Trophoblast cell (in vitro differentiated cells and primary cell): Measurements from ENCODE around the gene KCNA2.

Source experiments
- DNase-seq, 2 donors: peaks; one replicate each; pipeline ENCODE4 v3.0.0-alpha.2; 2016
- H2AFZ ChIP-seq: 2 replicates; pipeline ENCODE4 v1.6.1; 2013; ENCODE audit warnings: low read length, moderate library complexity, mild to moderate bottlenecking; ENCODE audit not compliant: insufficient read depth, poor library complexity
- H2AK5ac ChIP-seq: 2 replicates; pipeline ENCODE4 v1.6.1; 2013; ENCODE audit warnings: mild to moderate bottlenecking, low read length
- H2BK120ac ChIP-seq: 2 replicates; pipeline ENCODE4 v1.6.1; 2013; ENCODE audit warnings: low read length, mild to moderate bottlenecking, moderate library complexity; ENCODE audit not compliant: insufficient read depth, poor library complexity
- H2BK12ac ChIP-seq: 2 replicates; pipeline ENCODE4 v1.6.1; 2013; ENCODE audit warnings: mild to moderate bottlenecking, low read length, moderate library complexity
- H2BK5ac ChIP-seq: 2 replicates; pipeline ENCODE4 v1.6.1; 2013; ENCODE audit warnings: low read length, low read depth, moderate library complexity, mild to moderate bottlenecking; ENCODE audit not compliant: poor library complexity
- H3K14ac ChIP-seq: 2 replicates; pipeline ENCODE4 v1.6.1; 2013; ENCODE audit warnings: mild to moderate bottlenecking, low read length
- H3K18ac ChIP-seq: 2 replicates; pipeline ENCODE4 v1.6.1; 2013; ENCODE audit warnings: mild to moderate bottlenecking, low read length
- H3K23ac ChIP-seq: 2 replicates; pipeline ENCODE4 v1.6.1; 2013; ENCODE audit warnings: low read length
- H3K27ac ChIP-seq: 2 replicates; pipeline ENCODE4 v1.5.1; 2013; ENCODE audit warnings: low read depth, mild to moderate bottlenecking, inconsistent platforms, low read length, moderate library complexity
- H3K27me3 ChIP-seq: 2 replicates; pipeline ENCODE4 v1.6.1; 2013; ENCODE audit warnings: inconsistent platforms, mild to moderate bottlenecking, low read length, moderate library complexity; ENCODE audit not compliant: insufficient read depth
- H3K36me3 ChIP-seq, 2 experiments: 1 replicate in 1 of 2; 2 replicates in 1 of 2; pipeline ENCODE4 v1.6.1; 2013; ENCODE audit warnings: low read length in 2 of 2, mild to moderate bottlenecking in 2 of 2, moderate library complexity in 1 of 2; ENCODE audit not compliant: insufficient read depth in 2 of 2, control insufficient read depth in 1 of 2
- H3K4ac ChIP-seq: 2 replicates; pipeline ENCODE4 v1.6.1; 2013; ENCODE audit warnings: low read depth, mild to moderate bottlenecking, low read length, moderate library complexity
- H3K4me1 ChIP-seq, 2 experiments: 1 replicate in 1 of 2; 2 replicates in 1 of 2; pipeline ENCODE4 v1.6.1; 2013; ENCODE audit warnings: low read length in 2 of 2, mild to moderate bottlenecking in 2 of 2, moderate library complexity in 1 of 2; ENCODE audit not compliant: insufficient read depth in 2 of 2, control insufficient read depth in 1 of 2
- H3K4me2 ChIP-seq: 2 replicates; pipeline ENCODE4 v1.6.1; 2013; ENCODE audit warnings: inconsistent platforms, mild to moderate bottlenecking, low read length, moderate library complexity
- H3K4me3 ChIP-seq: 2 replicates; pipeline ENCODE4 v1.5.1; 2013; ENCODE audit warnings: mild to moderate bottlenecking, low read depth, low read length, inconsistent platforms
- H3K79me1 ChIP-seq: one replicate; pipeline ENCODE4 v1.6.1; 2013; ENCODE audit warnings: low read length
- H3K79me2 ChIP-seq: 2 replicates; pipeline ENCODE4 v1.6.1; 2013; ENCODE audit warnings: low read length, mild to moderate bottlenecking; ENCODE audit not compliant: control insufficient read depth, insufficient read depth, poor library complexity
- H3K9ac ChIP-seq: 2 replicates; pipeline ENCODE4 v1.6.1; 2013; ENCODE audit warnings: mild to moderate bottlenecking, low read length
- H3K9me3 ChIP-seq: 2 replicates; pipeline ENCODE4 v1.6.1; 2013; ENCODE audit warnings: low read depth, mild to moderate bottlenecking, control low read depth, inconsistent platforms, low read length; ENCODE audit not compliant: insufficient read depth
- H4K12ac ChIP-seq: 2 replicates; pipeline ENCODE4 v1.6.1; 2013; ENCODE audit warnings: low read depth, mild to moderate bottlenecking, low read length, moderate library complexity
- H4K8ac ChIP-seq: 2 replicates; pipeline ENCODE4 v1.6.1; 2013; ENCODE audit warnings: low read depth, mild to moderate bottlenecking, low read length, moderate library complexity
- H4K91ac ChIP-seq: one replicate; pipeline ENCODE4 v1.6.1; 2013; ENCODE audit warnings: low read depth, mild to moderate bottlenecking, low read length, moderate library complexity
- WGBS: extraction: QIAGEN DNeasy Blood & Tissue Kit; methylation state at CpG from one replicate; pipeline ENCODE4 v1.1.7; 2013; ENCODE audit warnings: missing lambda C conversion rate; ENCODE audit not compliant: insufficient read length, insufficient coverage; ENCODE audit errors: extremely low coverage; 5-methylcytosine and 5-hydroxymethylcytosine counted together

KCNA2 gene

GRCh38 chr1:110544753-110545152 is 61.4 kb downstream of the KCNA2 start:
- Histone ChIP-seq H3K27ac (no peak overlapping the region), H3K79me1 (no peaks in the 10 kb centered on the region), H3K18ac (no peak overlapping the region), H3K23ac (no peak overlapping the region), H3K14ac (no peak overlapping the region), H3K4me2 (no peak overlapping the region), H3K9ac (no peak overlapping the region), H3K9me3 (no peaks in the 10 kb centered on the region), H3K27me3 (no peaks in the 10 kb centered on the region), H2BK120ac (no peak overlapping the region), H4K12ac (no peak overlapping the region), H3K36me3 (no peaks in the 10 kb centered on the region), H3K4me1 (no peaks in the 10 kb centered on the region), H2BK12ac (no peak overlapping the region), H2BK5ac (no peak overlapping the region), H3K4me3 (no peak overlapping the region), H4K91ac (no peak overlapping the region), H2AK5ac (no peak overlapping the region), H2AFZ (no peak overlapping the region), H4K8ac (no peak overlapping the region), H3K79me2 (no peaks in the 10 kb centered on the region), H3K4ac (no peak overlapping the region)
- no peak for DNase-seq
- WGBS = no CpG with 5 or more reads among the region's 3 CpGs
